H9 (cell line): Measurements from ENCODE around the gene CDC45. TPM values are rescaled to one million over a fixed set of nuclear protein-coding genes. Genes with fewer than 3 reads are reported as not detected.

ENCODE experiments used
- DNase-seq: peaks from one replicate; pipeline ENCODE4 v3.0.0-alpha.2; 2017
- H2AFZ ChIP-seq: one replicate; pipeline ENCODE4 v1.6.1; 2013; ENCODE audit warnings: mild to moderate bottlenecking, low read length, control low read depth, moderate library complexity
- H2AK5ac ChIP-seq: 2 replicates; pipeline ENCODE4 v1.6.1; 2013; ENCODE audit warnings: low read length, control low read depth, mixed read lengths; ENCODE audit not compliant: insufficient read length
- H2BK120ac ChIP-seq: one replicate; pipeline ENCODE4 v1.6.1; 2013; ENCODE audit warnings: low read depth, mild to moderate bottlenecking, low read length, control low read depth, inconsistent platforms; ENCODE audit not compliant: poor library complexity, severe bottlenecking
- H2BK12ac ChIP-seq: 2 replicates; pipeline ENCODE4 v1.6.1; 2013; ENCODE audit warnings: low read length, control low read depth, mixed read lengths, low read depth; ENCODE audit not compliant: insufficient read length
- H2BK15ac ChIP-seq: 2 replicates; pipeline ENCODE4 v1.6.1; 2013; ENCODE audit warnings: low read depth, low read length, control low read depth
- H2BK20ac ChIP-seq: one replicate; pipeline ENCODE4 v1.6.1; 2013; ENCODE audit warnings: low read depth, mild to moderate bottlenecking, low read length, control low read depth, inconsistent platforms; ENCODE audit not compliant: poor library complexity, severe bottlenecking
- H2BK5ac ChIP-seq: 2 replicates; pipeline ENCODE4 v1.6.1; 2013; ENCODE audit warnings: low read length, control low read depth, mixed read lengths; ENCODE audit not compliant: insufficient read length
- H3K14ac ChIP-seq: 2 replicates; pipeline ENCODE4 v1.6.1; 2013; ENCODE audit warnings: low read length, control low read depth; ENCODE audit not compliant: insufficient read depth
- H3K18ac ChIP-seq: 2 replicates; pipeline ENCODE4 v1.6.1; 2013; ENCODE audit warnings: low read depth, mild to moderate bottlenecking, mixed read lengths, low read length, control low read depth; ENCODE audit not compliant: insufficient read length
- H3K23ac ChIP-seq: 2 replicates; pipeline ENCODE4 v1.6.1; 2013; ENCODE audit warnings: low read length, control low read depth, mixed read lengths, low read depth; ENCODE audit not compliant: insufficient read length
- H3K23me2 ChIP-seq: 2 replicates; pipeline ENCODE4 v1.6.1; 2013; ENCODE audit warnings: low read depth, mild to moderate bottlenecking, mixed read lengths, low read length, control low read depth; ENCODE audit not compliant: insufficient read length, poor library complexity, severe bottlenecking
- H3K27ac ChIP-seq: 2 replicates; pipeline ENCODE4 v1.5.1; 2013; ENCODE audit warnings: low read length, control low read depth, mixed read lengths, low read depth; ENCODE audit not compliant: insufficient read length
- H3K27me3 ChIP-seq: 2 replicates; pipeline ENCODE4 v1.6.1; 2013; ENCODE audit warnings: low read length, control low read depth, inconsistent platforms; ENCODE audit not compliant: insufficient read depth
- H3K4ac ChIP-seq: 2 replicates; pipeline ENCODE4 v1.6.1; 2013; ENCODE audit warnings: low read depth, mild to moderate bottlenecking, control low read depth, inconsistent platforms, low read length, moderate library complexity
- H3K4me1 ChIP-seq: 2 replicates; pipeline ENCODE4 v1.6.1; 2013; ENCODE audit warnings: low read length, control low read depth, inconsistent platforms; ENCODE audit not compliant: insufficient read depth
- H3K4me2 ChIP-seq: 2 replicates; pipeline ENCODE4 v1.6.1; 2013; ENCODE audit warnings: low read length, control low read depth, mixed read lengths; ENCODE audit not compliant: insufficient read length, insufficient read depth
- H3K56ac ChIP-seq: 2 replicates; pipeline ENCODE4 v1.6.1; 2013; ENCODE audit warnings: low read depth, mild to moderate bottlenecking, mixed read lengths, low read length, control low read depth; ENCODE audit not compliant: insufficient read length
- H3K79me1 ChIP-seq: 2 replicates; pipeline ENCODE4 v1.6.1; 2013; ENCODE audit warnings: low read depth, mild to moderate bottlenecking, moderate library complexity, low read length, control low read depth, inconsistent platforms; ENCODE audit not compliant: insufficient read depth, poor library complexity, severe bottlenecking
- H3K79me2 ChIP-seq: 2 replicates; pipeline ENCODE4 v1.6.1; 2013; ENCODE audit warnings: low read length, control low read depth, inconsistent platforms; ENCODE audit not compliant: insufficient read depth
- H3K9ac ChIP-seq: 2 replicates; pipeline ENCODE4 v1.6.1; 2013; ENCODE audit warnings: low read length, control low read depth, mixed read lengths; ENCODE audit not compliant: insufficient read length; ENCODE audit errors: extremely low read depth
- H3K9me3 ChIP-seq: one replicate; pipeline ENCODE4 v1.6.1; 2013; ENCODE audit warnings: low read depth, low read length, inconsistent platforms; ENCODE audit not compliant: control insufficient read depth
- H3T11ph ChIP-seq: one replicate; pipeline ENCODE4 v1.6.1; 2013; ENCODE audit warnings: mild to moderate bottlenecking, low read length, control low read depth, inconsistent platforms
- H4K20me1 ChIP-seq: one replicate; pipeline ENCODE4 v1.6.1; 2013; ENCODE audit not compliant: control insufficient read depth, insufficient read length, insufficient read depth
- H4K5ac ChIP-seq: 2 replicates; pipeline ENCODE4 v1.6.1; 2013; ENCODE audit warnings: low read depth, mild to moderate bottlenecking, mixed read lengths, low read length, control low read depth; ENCODE audit not compliant: insufficient read length
- H4K8ac ChIP-seq: replicated peaks from 2 replicates; pipeline ENCODE4 v1.6.1; 2013; ENCODE audit warnings: low read length, control low read depth, mixed read lengths, low read depth; ENCODE audit not compliant: insufficient read length
- H4K91ac ChIP-seq: 2 replicates; pipeline ENCODE4 v1.6.1; 2013; ENCODE audit warnings: low read depth, mild to moderate bottlenecking, moderate library complexity, mixed read lengths, low read length, control low read depth; ENCODE audit not compliant: insufficient read length
- H3K27ac Mint-ChIP-seq, 3 experiments: 2 replicates in 2 of 3; 3 replicates in 1 of 3; pipeline ENCODE4 v1.8.0; 2020 to 2021; ENCODE audit warnings: mixed read lengths in 3 of 3, mild to moderate bottlenecking in 1 of 3, moderate library complexity in 1 of 3
- H3K27me3 Mint-ChIP-seq: 2 replicates; pipeline ENCODE4 v1.8.0; 2021; ENCODE audit warnings: low read depth, mild to moderate bottlenecking, moderate library complexity, mixed read lengths
- H3K36me3 Mint-ChIP-seq, 3 experiments: 2 replicates in 2 of 3; 3 replicates in 1 of 3; pipeline ENCODE4 v1.8.0; 2020 to 2021; ENCODE audit warnings: low read depth in 3 of 3, mixed read lengths in 3 of 3; ENCODE audit not compliant: insufficient read depth in 1 of 3
- H3K4me1 Mint-ChIP-seq, 2 experiments: 2 replicates each; pipeline ENCODE4 v1.8.0; 2020; ENCODE audit warnings: mixed read lengths in 2 of 2
- H3K4me3 Mint-ChIP-seq, 2 experiments: 2 replicates in 1 of 2; 3 replicates in 1 of 2; pipeline ENCODE4 v1.8.0; 2020 to 2021; ENCODE audit warnings: mild to moderate bottlenecking in 2 of 2, mixed read lengths in 2 of 2, moderate library complexity in 1 of 2
- H3K9me3 Mint-ChIP-seq, 2 experiments: 2 replicates in 1 of 2; 3 replicates in 1 of 2; pipeline ENCODE4 v1.8.0; 2020; ENCODE audit warnings: mild to moderate bottlenecking in 2 of 2, mixed read lengths in 2 of 2, moderate library complexity in 1 of 2
- CTCF ChIP-seq: fragments of 200-600 bp; sonication (generic); conservative IDR thresholded peaks from 3 replicates; pipeline ENCODE4 v1.8.0; 2021; ENCODE audit warnings: antibody characterized with exemption, mild to moderate bottlenecking
- WGBS: extraction: QIAGEN DNeasy Blood & Tissue Kit; methylation state at CpG from one replicate; pipeline ENCODE4 v1.1.7; 2013; ENCODE audit warnings: missing lambda C conversion rate, low lambda C conversion rate, mixed read lengths; ENCODE audit not compliant: insufficient read length; ENCODE audit errors: extremely low coverage; 5-methylcytosine and 5-hydroxymethylcytosine counted together
- total RNA-seq: library from RNA; stranded (reverse); gene quantifications from 2 replicates; pipeline ENCODE4 v1.2.1, GENCODE V29; 2021

Gene CDC45
- total RNA-seq, 1 experiment from 2014 or later: 35.7 TPM

DNA sequence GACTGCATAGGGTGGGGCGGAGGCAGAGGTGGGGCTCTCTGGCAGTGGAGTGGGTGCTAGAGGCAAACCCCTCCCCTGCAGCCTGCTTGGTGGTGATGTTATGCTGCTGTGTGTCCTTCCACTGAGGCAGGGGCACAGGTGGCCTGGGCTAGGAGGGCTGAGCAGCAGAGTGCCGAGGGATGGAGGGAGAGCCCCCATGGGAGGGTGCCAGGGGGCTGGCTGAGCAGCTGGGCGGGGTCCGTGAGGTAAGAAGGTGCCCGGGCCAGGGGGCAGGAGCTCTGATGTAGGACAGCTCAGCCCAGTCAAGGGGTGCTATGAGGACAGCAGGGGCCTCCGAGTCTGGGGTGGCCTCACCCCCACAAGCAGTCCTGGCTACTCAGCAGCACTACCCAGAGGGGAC is 40.3 kb downstream of the CDC45 start:
- Histone ChIP-seq H3T11ph (no peak overlapping the region), H3K27ac (no peak overlapping the region), H2BK5ac (no peak overlapping the region), H3K23me2 (peaks cover 14% of the 10 kb centered on the region), H2BK20ac (no peak overlapping the region), H3K4me1 (no peaks in the 10 kb centered on the region), H3K79me2 (no peaks in the 10 kb centered on the region), H4K5ac (no peak overlapping the region), H2AFZ (no peak overlapping the region), H4K20me1 (no peaks in the 10 kb centered on the region), H2AK5ac (no peak overlapping the region), H3K23ac (no peak overlapping the region), H3K79me1 (no peaks in the 10 kb centered on the region), H3K18ac (no peak overlapping the region), H3K27me3 (peaks cover 4% of the 10 kb centered on the region; the same call in 1 of the 2 replicates), H3K4ac (no peak overlapping the region), H2BK120ac (no peak overlapping the region), H2BK15ac (no peak overlapping the region), H4K8ac (no peak overlapping the region), H3K9me3 (no peaks in the 10 kb centered on the region), H3K14ac (no peak overlapping the region), H3K4me2 (no peak overlapping the region), H3K56ac (no peak overlapping the region), H3K9ac (no peak overlapping the region), H2BK12ac (no peak overlapping the region), H4K91ac (no peak overlapping the region)
- no CpG with 5 or more reads among the region's 6 CpGs for WGBS
- Mint-ChIP-seq H3K27me3 (peaks cover 42% of the 10 kb centered on the region), H3K36me3 (peaks cover 11 to 31% (median 30%) of the 10 kb centered on the region in 3 experiments; a peak in 5 of 7 replicates), H3K4me3 (no peak overlapping the region), H3K9me3 (no peaks in the 10 kb centered on the region), H3K4me1 (peaks cover 8 to 11% of the 10 kb centered on the region in 2 experiments; a peak in 3 of 4 replicates), H3K27ac (no peak overlapping the region)
- DNase-seq: no peak
- TF ChIP-seq CTCF: no peak
